ENCODE measurements around the gene PRPF31.

DNA sequence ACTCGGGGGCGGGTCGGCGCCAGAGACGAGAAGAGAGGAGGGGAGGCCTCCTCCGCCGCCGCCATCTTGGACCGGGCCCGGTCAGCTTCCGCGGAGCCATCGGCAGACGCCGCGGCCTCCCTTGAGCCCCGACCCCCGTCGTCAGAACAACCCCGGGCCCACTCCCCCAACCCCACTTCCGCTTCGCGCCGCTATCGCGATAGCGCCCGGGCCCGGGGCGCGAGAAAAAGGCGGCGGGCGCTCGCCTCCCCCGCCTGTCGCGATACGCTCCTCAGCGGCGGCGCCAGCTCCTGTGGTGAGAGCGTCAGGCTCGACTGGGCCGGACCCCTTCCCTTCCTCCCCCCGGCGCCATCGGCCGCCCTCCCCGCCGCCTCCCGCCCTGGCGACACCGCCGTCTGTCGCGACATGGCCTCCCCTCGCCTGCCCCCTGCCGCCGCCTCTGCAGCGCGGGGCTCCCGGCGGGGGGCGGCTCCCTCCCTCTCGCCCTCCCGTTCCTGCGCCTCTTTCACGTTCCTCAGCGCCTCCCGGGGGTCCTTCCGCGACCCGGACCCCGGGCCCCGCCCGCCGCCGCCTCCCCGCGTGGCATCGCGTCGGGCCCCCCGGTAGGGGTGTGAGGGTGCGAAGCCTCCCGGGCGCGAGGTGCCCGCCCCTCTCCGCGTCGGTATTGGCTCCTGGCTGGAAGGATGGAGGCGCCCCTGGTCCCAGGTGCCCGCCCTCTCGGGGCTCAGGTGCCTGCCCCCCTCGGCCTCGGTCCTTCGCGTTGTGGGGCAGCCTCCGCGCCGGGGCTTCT, 22.3 kb downstream of the PRPF31 start, which contains the start of gene CNOT3:
- TF ChIP-seq CTCF (IDR thresholded peaks at IDR 0.05), result no peak
- TF ChIP-seq POLR2A (IDR thresholded peaks at IDR 0.05), result peak in 3 of 4 donors; percentile 17 to 90 (median 78)
- TF ChIP-seq POLR2AphosphoS5 (IDR thresholded peaks at IDR 0.05), result peak; percentile 79 to 91
- no peak for TF ChIP-seq EP300 (IDR thresholded peaks at IDR 0.05)
